ENCODE measurements around the gene MCCC1. TPM values are rescaled to one million over a fixed set of nuclear protein-coding genes. Genes with fewer than 3 reads are reported as not detected.

The MCCC1 gene
- total and polyA plus RNA-seq, 2 of the 4 experiments (the other 2 are of a cell fraction), result 14.2 to 17.9 TPM

DNA sequence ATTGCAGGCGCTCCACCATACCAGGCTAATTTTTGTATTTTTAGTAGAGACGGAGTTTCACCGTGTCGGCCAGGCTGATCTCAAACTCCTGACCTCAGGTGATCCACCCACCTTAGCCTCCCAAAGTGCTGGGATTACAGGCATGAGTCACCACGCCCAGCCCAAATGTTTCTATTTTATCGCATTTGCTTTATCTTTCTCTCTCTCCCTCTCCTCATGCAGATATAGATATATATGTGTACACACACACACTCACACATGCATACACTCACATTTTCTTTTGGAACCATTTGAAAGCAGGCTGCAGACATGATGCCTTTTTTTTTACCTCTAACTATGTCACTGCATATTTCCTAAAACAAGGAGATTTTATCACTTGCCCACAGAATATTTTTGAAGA is 7.3 kb upstream of the MCCC1 start:
- Histone ChIP-seq H4K5ac (ENCODE audit: low read depth, low read length) (no peak overlapping the region), H4K91ac (ENCODE audit: insufficient read depth, low read depth, low read length) (no peak overlapping the region), H3K4me1 (ENCODE audit: control insufficient read depth, insufficient read depth, low read length) (no peaks in the 10 kb centered on the region), H3K9me1 (ENCODE audit: insufficient read depth, low read length) (no peaks in the 10 kb centered on the region), H3K14ac (replicated peaks; ENCODE audit: low read depth, low read length) (no peak overlapping the region), H2AK9ac (replicated peaks; ENCODE audit: low read depth, low read length, poor library complexity) (no peak overlapping the region), H3K36me3 (ENCODE audit: control insufficient read depth, insufficient read depth, low read length) (no peaks in the 10 kb centered on the region), H3K18ac (ENCODE audit: low read depth, low read length) (no peak overlapping the region), H3K56ac (ENCODE audit: extremely low read depth, insufficient read depth, low read length) (no peak overlapping the region), H4K20me1 (ENCODE audit: insufficient read depth, low read length) (no peaks in the 10 kb centered on the region), H3K23ac (ENCODE audit: low read depth, low read length) (no peak overlapping the region), H3K27ac (ENCODE audit: insufficient read depth, low read length) (no peak overlapping the region), H3K9me3 (ENCODE audit: control insufficient read depth, insufficient read depth, low read length) (no peaks in the 10 kb centered on the region), H3K79me1 (ENCODE audit: low read depth in 1 of 2, low read length in 2 of 2) (no peaks in the 10 kb centered on the region), H2BK20ac (ENCODE audit: low read depth, low read length) (no peak overlapping the region), H3K4me3 (ENCODE audit: insufficient read depth, low read depth, low read length) (no peak overlapping the region), H4K8ac (ENCODE audit: low read depth in 2 of 2, low read length in 2 of 2) (no peak overlapping the region), H2BK5ac (ENCODE audit: low read depth, low read length, poor library complexity, severe bottlenecking) (no peak overlapping the region), H3K9ac (ENCODE audit: low read depth, low read length) (no peak overlapping the region), H3K27me3 (ENCODE audit: control insufficient read depth, insufficient read depth, low read length) (no peaks in the 10 kb centered on the region), H2BK120ac (ENCODE audit: low read depth, low read length) (no peak overlapping the region), H3K4ac (ENCODE audit: low read depth, low read length) (no peak overlapping the region), H3K4me2 (ENCODE audit: low read depth, low read length) (no peak overlapping the region), H2BK15ac (ENCODE audit: low read depth, low read length) (no peak overlapping the region), H2AFZ (replicated peaks; ENCODE audit: low read length, poor library complexity) (no peak overlapping the region), H2AK5ac (ENCODE audit: low read depth, low read length) (no peak overlapping the region)
- DNase-seq, result no peak
- no CpG with 5 or more reads among the region's 6 CpGs for WGBS, 2 experiments (ENCODE audit: extremely low coverage in 2 of 2, insufficient read length in 1 of 2)
- ChIA-PET CTCF (interaction anchor here (0.7 kb wide), 1 partner anchor 153 kb away, joined by 3 read pairs; no protein-coding TSS in a partner anchor), POLR2A (ENCODE audit: unreplicated experiment) (no interaction called here)
- dilution Hi-C loops (cut with HindIII; ENCODE audit: low sequenced_read_pairs, unreplicated experiment), result no loop called here
- no peak for TF ChIP-seq RAD21 (IDR thresholded peaks at IDR 0.05; ENCODE audit: low read length)
- TF ChIP-seq POLR2A (IDR thresholded peaks at IDR 0.05; ENCODE audit: low read depth, low read length), result no peak
- TF ChIP-seq NFE2L2 (IDR thresholded peaks at IDR 0.05; ENCODE audit: low read depth, low read length), result no peak
- TF ChIP-seq CHD1 (IDR thresholded peaks at IDR 0.05; ENCODE audit: low read depth, low read length), result no peak
- no peak for TF ChIP-seq MXI1 (IDR thresholded peaks at IDR 0.05; ENCODE audit: borderline replicate concordance, low read depth, low read length)
- no peak for TF ChIP-seq MAFK (IDR thresholded peaks at IDR 0.05; ENCODE audit: low read depth, low read length)
- TF ChIP-seq RCOR1 (IDR thresholded peaks at IDR 0.05; ENCODE audit: insufficient replicate concordance, low read length), result no peak
- TF ChIP-seq RFX5 (IDR thresholded peaks at IDR 0.05; ENCODE audit: low read depth, low read length), result no peak
- no peak for TF ChIP-seq SMC3 (IDR thresholded peaks at IDR 0.05; ENCODE audit: low read depth, low read length)
- TF ChIP-seq CEBPB (IDR thresholded peaks at IDR 0.05; ENCODE audit: low read depth, low read length), result no peak
- TF ChIP-seq, protein P1, sequence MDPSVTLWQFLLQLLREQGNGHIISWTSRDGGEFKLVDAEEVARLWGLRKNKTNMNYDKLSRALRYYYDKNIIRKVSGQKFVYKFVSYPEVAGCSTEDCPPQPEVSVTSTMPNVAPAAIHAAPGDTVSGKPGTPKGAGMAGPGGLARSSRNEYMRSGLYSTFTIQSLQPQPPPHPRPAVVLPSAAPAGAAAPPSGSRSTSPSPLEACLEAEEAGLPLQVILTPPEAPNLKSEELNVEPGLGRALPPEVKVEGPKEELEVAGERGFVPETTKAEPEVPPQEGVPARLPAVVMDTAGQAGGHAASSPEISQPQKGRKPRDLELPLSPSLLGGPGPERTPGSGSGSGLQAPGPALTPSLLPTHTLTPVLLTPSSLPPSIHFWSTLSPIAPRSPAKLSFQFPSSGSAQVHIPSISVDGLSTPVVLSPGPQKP (IDR thresholded peaks at IDR 0.05; ENCODE audit: borderline replicate concordance, low read depth, low read length), result no peak
- TF ChIP-seq, protein P2, sequence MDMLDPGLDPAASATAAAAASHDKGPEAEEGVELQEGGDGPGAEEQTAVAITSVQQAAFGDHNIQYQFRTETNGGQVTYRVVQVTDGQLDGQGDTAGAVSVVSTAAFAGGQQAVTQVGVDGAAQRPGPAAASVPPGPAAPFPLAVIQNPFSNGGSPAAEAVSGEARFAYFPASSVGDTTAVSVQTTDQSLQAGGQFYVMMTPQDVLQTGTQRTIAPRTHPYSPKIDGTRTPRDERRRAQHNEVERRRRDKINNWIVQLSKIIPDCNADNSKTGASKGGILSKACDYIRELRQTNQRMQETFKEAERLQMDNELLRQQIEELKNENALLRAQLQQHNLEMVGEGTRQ (IDR thresholded peaks at IDR 0.05; ENCODE audit: low read depth, low read length), result no peak
- no peak for TF ChIP-seq FOS (IDR thresholded peaks at IDR 0.05; ENCODE audit: low read depth, low read length)
- no peak for TF ChIP-seq MAZ (IDR thresholded peaks at IDR 0.05; ENCODE audit: borderline replicate concordance, low read depth, low read length)
- no peak for TF ChIP-seq BHLHE40 (IDR thresholded peaks at IDR 0.05; ENCODE audit: low read depth, low read length)
- TF ChIP-seq, protein P3, sequence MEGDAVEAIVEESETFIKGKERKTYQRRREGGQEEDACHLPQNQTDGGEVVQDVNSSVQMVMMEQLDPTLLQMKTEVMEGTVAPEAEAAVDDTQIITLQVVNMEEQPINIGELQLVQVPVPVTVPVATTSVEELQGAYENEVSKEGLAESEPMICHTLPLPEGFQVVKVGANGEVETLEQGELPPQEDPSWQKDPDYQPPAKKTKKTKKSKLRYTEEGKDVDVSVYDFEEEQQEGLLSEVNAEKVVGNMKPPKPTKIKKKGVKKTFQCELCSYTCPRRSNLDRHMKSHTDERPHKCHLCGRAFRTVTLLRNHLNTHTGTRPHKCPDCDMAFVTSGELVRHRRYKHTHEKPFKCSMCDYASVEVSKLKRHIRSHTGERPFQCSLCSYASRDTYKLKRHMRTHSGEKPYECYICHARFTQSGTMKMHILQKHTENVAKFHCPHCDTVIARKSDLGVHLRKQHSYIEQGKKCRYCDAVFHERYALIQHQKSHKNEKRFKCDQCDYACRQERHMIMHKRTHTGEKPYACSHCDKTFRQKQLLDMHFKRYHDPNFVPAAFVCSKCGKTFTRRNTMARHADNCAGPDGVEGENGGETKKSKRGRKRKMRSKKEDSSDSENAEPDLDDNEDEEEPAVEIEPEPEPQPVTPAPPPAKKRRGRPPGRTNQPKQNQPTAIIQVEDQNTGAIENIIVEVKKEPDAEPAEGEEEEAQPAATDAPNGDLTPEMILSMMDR (conservative IDR thresholded peaks at IDR 0.05; ENCODE audit: low read depth, low read length), result no peak
- no TSS peak for BruUV-seq (replicated peaks)
- intact Hi-C loops (cut with micrococcal nuclease), result no loop called here
- in situ Hi-C loops (cut with MboI; ENCODE audit: low sequenced_read_pairs), result no loop called here
- no peak for ATAC-seq (ENCODE audit: low read depth)
